HFF-Myc (cell line): ENCODE measurements around the gene RGS8.

Experiments
- DNase-seq: peaks from one replicate; pipeline ENCODE4 v3.0.0-alpha.2; 2011; ENCODE audit warnings: low read depth; ENCODE audit errors: extremely low read depth
- H3K4me3 ChIP-seq: replicated peaks from 2 replicates; pipeline ENCODE4 v1.5.1; 2011; ENCODE audit warnings: low read depth, mild to moderate bottlenecking, control low read depth, low read length
- TF ChIP-seq, protein P1 (sequence below): IDR thresholded peaks from 2 replicates; pipeline ENCODE4 v1.5.1; 2012; ENCODE audit warnings: mild to moderate bottlenecking, low read depth, low read length, control low read depth; ENCODE audit errors: missing control alignments

The RGS8 gene

DNA sequence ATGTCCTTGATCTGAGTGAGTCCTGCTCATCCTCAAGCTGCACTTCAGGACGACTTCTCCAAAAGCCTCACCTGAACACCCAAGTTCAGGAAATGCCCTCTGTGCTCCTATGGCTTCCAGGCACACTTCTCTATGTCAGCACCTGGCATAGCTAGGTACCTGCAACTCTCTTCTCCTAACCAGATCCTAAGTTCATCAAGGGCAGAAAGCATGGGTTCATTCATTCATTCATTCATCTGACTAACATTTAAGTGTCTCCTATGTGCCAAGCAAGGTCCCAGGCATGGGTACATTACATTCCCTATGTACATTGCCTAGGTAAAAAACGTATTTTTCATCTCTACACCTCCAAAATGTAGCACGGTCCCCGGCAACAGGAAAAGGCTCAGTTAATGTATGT is 4.0 kb downstream of the RGS8 start:
- H3K4me3 ChIP-seq = no peak overlapping the region
- TF ChIP-seq, protein P1, sequence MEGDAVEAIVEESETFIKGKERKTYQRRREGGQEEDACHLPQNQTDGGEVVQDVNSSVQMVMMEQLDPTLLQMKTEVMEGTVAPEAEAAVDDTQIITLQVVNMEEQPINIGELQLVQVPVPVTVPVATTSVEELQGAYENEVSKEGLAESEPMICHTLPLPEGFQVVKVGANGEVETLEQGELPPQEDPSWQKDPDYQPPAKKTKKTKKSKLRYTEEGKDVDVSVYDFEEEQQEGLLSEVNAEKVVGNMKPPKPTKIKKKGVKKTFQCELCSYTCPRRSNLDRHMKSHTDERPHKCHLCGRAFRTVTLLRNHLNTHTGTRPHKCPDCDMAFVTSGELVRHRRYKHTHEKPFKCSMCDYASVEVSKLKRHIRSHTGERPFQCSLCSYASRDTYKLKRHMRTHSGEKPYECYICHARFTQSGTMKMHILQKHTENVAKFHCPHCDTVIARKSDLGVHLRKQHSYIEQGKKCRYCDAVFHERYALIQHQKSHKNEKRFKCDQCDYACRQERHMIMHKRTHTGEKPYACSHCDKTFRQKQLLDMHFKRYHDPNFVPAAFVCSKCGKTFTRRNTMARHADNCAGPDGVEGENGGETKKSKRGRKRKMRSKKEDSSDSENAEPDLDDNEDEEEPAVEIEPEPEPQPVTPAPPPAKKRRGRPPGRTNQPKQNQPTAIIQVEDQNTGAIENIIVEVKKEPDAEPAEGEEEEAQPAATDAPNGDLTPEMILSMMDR = no peak
- DNase-seq = no peak

DNA sequence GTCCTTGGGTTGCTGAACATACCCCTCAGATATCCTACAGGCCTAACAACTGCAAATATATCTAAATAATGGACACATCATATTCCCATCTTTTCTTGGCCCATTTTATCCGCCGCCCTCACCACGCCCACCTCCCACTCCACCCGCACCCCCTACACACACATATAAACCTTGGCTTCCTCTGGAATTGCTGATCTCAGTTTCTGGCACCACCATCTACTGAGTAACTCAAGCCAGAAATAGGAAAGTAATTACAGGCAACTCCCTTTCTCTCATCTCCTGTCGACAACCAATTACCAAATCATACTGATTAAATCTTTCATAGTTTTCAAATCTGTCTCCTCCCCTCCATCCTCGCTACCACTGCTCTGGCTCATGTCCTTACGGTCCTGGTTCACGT is 4.7 kb downstream of the RGS8 start:
- no peak overlapping the region for H3K4me3 ChIP-seq
- DNase-seq = no peak
- TF ChIP-seq, protein P1 = no peak

DNA sequence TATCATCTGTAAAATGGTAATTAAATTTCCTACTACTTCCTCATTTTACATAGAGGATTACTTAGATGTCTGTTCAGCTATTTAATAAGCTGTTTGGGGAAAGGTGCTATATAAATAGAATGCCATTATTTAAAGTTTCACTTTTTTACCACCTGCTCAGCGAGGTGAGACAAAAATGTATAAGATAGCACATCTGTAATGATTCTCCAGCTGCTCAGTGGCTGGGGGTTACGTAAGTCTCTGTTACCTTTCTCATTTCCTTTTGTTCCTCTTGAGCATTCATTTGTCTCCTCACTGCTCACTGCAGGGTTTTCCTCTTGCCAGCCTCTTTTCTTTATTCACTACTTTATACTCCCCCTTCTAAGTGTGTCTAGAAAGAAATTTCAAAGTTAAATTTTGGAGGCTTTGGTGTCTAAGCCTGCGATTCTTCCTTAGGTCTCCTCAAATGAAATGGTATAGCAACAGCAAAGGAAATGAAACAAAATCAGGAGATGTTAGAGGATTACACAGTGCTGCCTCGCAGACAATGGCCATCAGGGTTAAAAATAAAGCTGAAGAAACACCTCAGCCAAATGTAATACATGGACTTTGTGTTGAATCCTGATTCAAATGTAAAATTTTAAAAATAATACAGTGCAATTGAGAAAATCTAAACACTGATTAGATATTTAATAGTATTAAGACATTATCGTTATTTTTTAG is 6.8 kb downstream of the RGS8 start:
- TF ChIP-seq, protein P1 = no peak
- no peak overlapping the region for H3K4me3 ChIP-seq
- DNase-seq = no peak

DNA sequence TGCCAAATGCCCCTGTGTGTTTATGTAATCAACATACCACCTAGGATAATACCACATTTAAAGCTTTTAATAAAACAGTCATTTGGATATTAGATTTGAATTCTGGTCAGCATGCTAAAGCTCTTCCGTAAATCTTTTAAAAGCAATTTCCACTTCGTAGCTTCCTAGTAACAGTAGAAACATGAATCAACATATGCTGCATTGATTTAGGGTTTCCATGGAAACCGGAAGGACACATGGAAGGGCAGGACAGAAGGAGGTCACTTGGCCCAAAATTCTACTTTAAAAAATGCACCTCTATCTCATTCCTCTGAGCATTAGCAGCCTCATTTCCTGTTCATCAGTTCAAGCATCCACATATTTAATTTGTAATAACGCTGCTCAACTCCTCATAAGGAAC is 8.1 kb downstream of the RGS8 start:
- no peak overlapping the region for H3K4me3 ChIP-seq
- peak; percentile 10 for DNase-seq
- TF ChIP-seq, protein P1 = no peak

DNA sequence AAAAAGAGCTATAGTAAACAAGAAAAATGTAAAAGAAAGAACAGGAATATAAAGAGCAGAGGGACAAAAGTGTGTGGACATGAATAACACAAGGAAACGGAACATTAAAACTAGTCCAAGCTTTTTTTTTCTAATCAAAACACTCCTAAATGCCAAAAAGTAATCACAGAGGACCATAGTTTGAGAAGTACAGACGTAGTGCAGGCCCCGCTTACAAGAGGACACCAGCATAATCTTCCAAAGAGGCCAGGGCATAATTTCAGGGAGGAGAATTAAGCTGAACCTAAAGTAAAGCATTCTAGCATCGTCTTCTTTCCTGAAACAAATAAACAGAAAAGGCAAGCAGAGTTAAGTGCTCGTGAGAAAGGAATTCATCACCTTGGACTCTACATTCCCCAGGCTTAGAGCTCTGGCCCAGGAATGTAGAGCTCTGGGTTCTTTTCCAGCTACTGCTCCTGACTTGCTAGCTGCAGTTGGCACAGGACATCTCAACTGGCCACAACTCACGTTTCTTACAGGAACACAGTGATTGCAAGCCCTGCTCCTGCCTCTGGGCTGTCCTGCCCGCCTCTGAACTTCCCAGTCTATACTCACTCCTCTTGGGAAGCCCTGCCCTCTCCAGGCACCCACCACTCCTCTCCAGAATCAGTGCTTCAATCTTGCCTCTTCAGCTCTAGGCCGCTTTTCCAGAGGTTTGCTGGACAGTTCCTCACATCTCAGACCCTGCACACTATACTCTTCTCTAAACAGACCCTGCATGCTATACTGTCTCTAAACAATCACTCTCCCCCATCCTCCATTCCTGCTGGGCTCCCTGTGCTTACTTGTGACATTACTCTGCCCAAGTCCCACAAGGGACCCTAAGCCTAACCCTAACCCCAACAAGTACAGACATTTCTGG is 9.8 kb downstream of the RGS8 start:
- TF ChIP-seq, protein P1 = no peak
- DNase-seq = no peak
- no peak overlapping the region for H3K4me3 ChIP-seq

DNA sequence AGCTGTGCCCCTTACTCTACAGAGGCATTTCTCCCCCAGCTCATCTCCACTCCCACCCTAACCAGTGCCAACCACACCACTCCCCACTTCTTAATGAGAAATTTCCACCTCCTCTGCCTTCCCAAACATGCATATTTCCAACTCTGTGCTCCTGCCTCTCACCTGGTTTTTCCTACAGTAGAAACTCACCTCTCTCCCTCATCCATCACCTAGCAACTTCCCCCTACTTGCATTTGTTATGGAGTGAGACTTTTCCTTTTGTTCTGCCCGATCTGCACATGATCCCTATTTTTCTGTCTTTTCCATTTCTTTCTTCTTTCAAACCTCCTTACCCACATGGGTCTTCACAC is 11.9 kb downstream of the RGS8 start:
- TF ChIP-seq, protein P1 = no peak
- DNase-seq = no peak
- H3K4me3 ChIP-seq = no peak overlapping the region
